Lung (tissue), 12 donors: ENCODE data around the gene PRR15L. TPM values are rescaled to one million over a fixed set of nuclear protein-coding genes. Genes with fewer than 3 reads are reported as not detected.

ENCODE experiments used
- ATAC-seq: fragments of 200-7000 bp; cut with Tn5 transposase; one replicate; pipeline ENCODE4 v1.9.1; 2020; ENCODE audit warnings: moderate number of reproducible peaks; ENCODE audit not compliant: insufficient read depth, low FRiP score
- DNase-seq, 3 donors: peaks; one replicate each; pipeline ENCODE4 v3.0.0-alpha.2; 2013 to 2017
- H3K27ac ChIP-seq, 2 donors: one replicate each; pipeline ENCODE4 v1.5.1; 2013; ENCODE audit warnings: mild to moderate bottlenecking in 2 of 2, moderate library complexity in 2 of 2, control low read depth in 1 of 2, inconsistent platforms in 1 of 2, low read depth in 1 of 2, low read length in 1 of 2
- H3K27me3 ChIP-seq, 3 donors: one replicate each; pipeline ENCODE4 v1.5.1; 2013; ENCODE audit warnings: low read length in 2 of 3; ENCODE audit not compliant: control insufficient read depth in 3 of 3, insufficient read depth in 3 of 3
- H3K36me3 ChIP-seq, 4 donors: one replicate each; pipeline ENCODE4 v1.5.1; 2013; ENCODE audit warnings: low read length in 4 of 4, mild to moderate bottlenecking in 1 of 4, moderate library complexity in 1 of 4; ENCODE audit not compliant: control insufficient read depth in 4 of 4, insufficient read depth in 4 of 4
- H3K4me1 ChIP-seq, 5 donors: one replicate each; pipeline ENCODE4 v1.5.1; 2013; ENCODE audit warnings: low read length in 5 of 5, mild to moderate bottlenecking in 2 of 5, moderate library complexity in 1 of 5; ENCODE audit not compliant: control insufficient read depth in 5 of 5, insufficient read depth in 5 of 5
- H3K4me3 ChIP-seq: one replicate; pipeline ENCODE4 v1.5.1; 2013; ENCODE audit warnings: mild to moderate bottlenecking, control low read depth, moderate library complexity
- H3K9ac ChIP-seq, 2 donors: one replicate each; pipeline ENCODE4 v1.5.1; 2013; ENCODE audit warnings: low read length in 2 of 2, control low read depth in 1 of 2; ENCODE audit not compliant: insufficient read depth in 1 of 2
- H3K9me3 ChIP-seq, 4 donors: one replicate each; pipeline ENCODE4 v1.5.1; 2013; ENCODE audit warnings: low read length in 3 of 4, mild to moderate bottlenecking in 1 of 4, moderate library complexity in 1 of 4; ENCODE audit not compliant: control insufficient read depth in 4 of 4, insufficient read depth in 3 of 4
- CTCF ChIP-seq: IDR thresholded peaks from 2 replicates; pipeline ENCODE4 v1.5.1; 2012; ENCODE audit warnings: mild to moderate bottlenecking; ENCODE audit errors: control extremely low read depth, extremely low read depth
- WGBS, 2 donors: extraction: QIAGEN DNeasy Blood & Tissue Kit; methylation state at CpG; one replicate each; pipeline ENCODE4 v1.1.7; 2013; 5-methylcytosine and 5-hydroxymethylcytosine counted together
- polyA plus RNA-seq, 2 donors: library from polyadenylated mRNA; stranded (reverse); fragments of 200-250 nt; gene quantifications; one replicate each; pipeline ENCODE4 v1.2.1, GENCODE V29; 2013
- total RNA-seq, 2 donors: library from RNA; depleted of rRNA in 1 of 2; stranded (reverse); fragments of >200 nt in 1 of 2; gene quantifications; one replicate each; pipeline ENCODE4 v1.2.1, GENCODE V29; 2014 to 2021
- donor health status: control.
- donor health status: control.
- donor health status: Bipolar disorder and iron deficiency.
- donor health status: healthy.
- donor health status: DM: yes; HTN: yes; CAD: no.

PRR15L gene
- total and polyA plus RNA-seq, 4 donors = 59.5 to 98.5 (median 75.5) TPM

GRCh38 chr17:47967607-47968252 lies 10.0 kb upstream of the PRR15L start:
- H3K4me3 ChIP-seq = no peak overlapping the region
- H3K27ac ChIP-seq = no peak overlapping the region
- DNase-seq = no peak
- H3K36me3 ChIP-seq = no peaks in the 10 kb centered on the region
- H3K9me3 ChIP-seq = no peaks in the 10 kb centered on the region
- 56 to 64% methylated on average over 5 of the region's 5 CpGs for WGBS, 2 donors
- TF ChIP-seq CTCF = no peak
- H3K4me1 ChIP-seq = peaks cover 0 to 18% (median 4%) of the 10 kb centered on the region in 5 donors
- no peaks in the 10 kb centered on the region for H3K27me3 ChIP-seq
- ATAC-seq = no peak
- no peak overlapping the region for H3K9ac ChIP-seq

- H3K9me3 ChIP-seq = no peaks in the 10 kb centered on the region
- no peak for TF ChIP-seq CTCF
- no peaks in the 10 kb centered on the region for H3K27me3 ChIP-seq
- ATAC-seq (no peak), DNase-seq (no peak)
- H3K4me1 ChIP-seq = peaks cover 0 to 5% (median 3%) of the 10 kb centered on the region in 5 donors
- H3K9ac ChIP-seq = no peak overlapping the region
- 59 to 95% methylated on average over 1 of the region's 1 CpG for WGBS, 2 donors
- H3K36me3 ChIP-seq = no peaks in the 10 kb centered on the region
- H3K27ac ChIP-seq = no peak overlapping the region
- no peak overlapping the region for H3K4me3 ChIP-seq
These were observed 8.4 kb upstream of the PRR15L start for GRCh38 chr17:47966079-47966519.

GRCh38 chr17:47964856-47965255 lies 7.2 kb upstream of the PRR15L start:
- Histone ChIP-seq H3K4me3 (no peak overlapping the region), H3K27ac (no peak overlapping the region), H3K4me1 (peaks cover 0 to 3% (median 0%) of the 10 kb centered on the region in 5 donors), H3K9me3 (no peaks in the 10 kb centered on the region), H3K36me3 (no peaks in the 10 kb centered on the region), H3K9ac (no peak overlapping the region), H3K27me3 (no peaks in the 10 kb centered on the region)
- TF ChIP-seq CTCF = no peak
- ATAC-seq (no peak), DNase-seq (no peak)
- 88 to 90% methylated on average over 5 of the region's 5 CpGs for WGBS, 2 donors

- Histone ChIP-seq H3K9me3 (no peaks in the 10 kb centered on the region), H3K27me3 (no peaks in the 10 kb centered on the region), H3K9ac (no peak overlapping the region), H3K4me3 (no peak overlapping the region), H3K27ac (no peak overlapping the region), H3K36me3 (no peaks in the 10 kb centered on the region), H3K4me1 (peaks cover 0 to 11% (median 0%) of the 10 kb centered on the region in 5 donors)
- 93 to 97% methylated on average over 3 of the region's 3 CpGs for WGBS, 2 donors
- ATAC-seq (no peak), DNase-seq (no peak)
- no peak for TF ChIP-seq CTCF
These were observed 5.2 kb upstream of the PRR15L start for GRCh38 chr17:47962901-47963300.
